Measurements from ENCODE around the gene ANKRD9. TPM values are rescaled to one million over a fixed set of nuclear protein-coding genes. Genes with fewer than 3 reads are reported as not detected.
A peak's percentile ranks its signal among the peaks of the same experiment; 100 is the strongest.

The ANKRD9 gene
- total and polyA plus RNA-seq, 2 of the 13 experiments (the other 11 are each of a cell fraction or from before 2014, with no cell fraction given) = 10.0 to 15.0 TPM

DNA sequence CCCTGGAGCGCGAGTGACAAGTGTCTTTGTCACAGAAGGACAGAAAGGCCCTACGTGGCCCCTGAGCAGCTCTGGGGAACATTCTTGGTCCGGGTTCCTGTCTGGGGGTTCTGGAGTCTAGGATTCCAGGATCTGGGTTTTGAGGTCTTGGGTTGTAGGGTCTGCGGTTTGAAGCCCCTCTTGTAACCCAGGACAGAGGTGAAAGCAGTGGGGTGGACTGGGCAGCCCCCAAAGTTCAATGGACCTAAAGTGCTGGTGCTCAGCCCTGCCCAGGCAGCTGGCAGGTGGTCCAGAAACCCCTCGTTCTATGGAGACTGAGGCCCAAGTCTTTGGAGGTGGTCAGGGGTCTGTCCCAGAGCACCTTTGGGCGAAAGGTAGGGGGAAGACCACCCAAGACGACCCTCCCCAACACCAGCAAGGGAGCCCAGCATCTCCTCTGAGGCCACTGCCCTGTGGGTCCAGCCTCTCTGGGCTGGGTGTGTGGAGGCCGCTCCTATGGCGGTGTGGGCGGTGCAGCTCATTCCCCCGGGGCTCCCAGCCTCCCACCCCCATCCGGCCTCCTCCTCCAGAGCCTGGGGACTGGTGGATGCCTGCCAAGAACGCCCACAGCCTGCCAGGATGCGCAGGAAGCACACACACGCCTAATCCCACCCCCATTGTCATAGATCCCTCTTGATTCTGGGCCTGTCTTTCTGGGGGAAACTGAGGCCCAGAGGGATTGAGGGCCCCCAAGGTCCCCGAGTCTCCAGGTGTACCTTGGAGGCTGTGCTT lies 30.2 kb upstream of the ANKRD9 start (continued):
- TF ChIP-seq XRCC5 (optimal IDR thresholded peaks at IDR 0.05; ENCODE audit: low read length) (no peak), SIN3A (IDR thresholded peaks at IDR 0.05; ENCODE audit: borderline replicate concordance, low read depth, low read length) (no peak; the same call in 1 of the 2 replicates), ZNF776 (CRISPR knock-in tag; IDR thresholded peaks at IDR 0.05) (no peak), ZMYM3 (CRISPR knock-in tag; IDR thresholded peaks at IDR 0.05) (0 out of 2 replicates have a peak, but pooled peaks have one; percentile 31), TSC22D2 (CRISPR knock-in tag; IDR thresholded peaks at IDR 0.05; ENCODE audit: borderline replicate concordance) (no peak), ZNF629 (CRISPR knock-in tag; conservative IDR thresholded peaks at IDR 0.05) (no peak), EEA1 (CRISPR knock-in tag; IDR thresholded peaks at IDR 0.05; ENCODE audit: borderline replicate concordance) (no peak), MXI1 (IDR thresholded peaks at IDR 0.05; ENCODE audit: borderline replicate concordance, low read depth, low read length) (no peak), ZNF556 (CRISPR knock-in tag; IDR thresholded peaks at IDR 0.05; ENCODE audit: borderline replicate concordance) (no peak; the same call in 1 of the 2 replicates), PITX1 (CRISPR knock-in tag; IDR thresholded peaks at IDR 0.05) (peak; percentile 83), AGO2 (optimal IDR thresholded peaks at IDR 0.05; ENCODE audit: low read depth, low read length) (no peak), FOXP1 (IDR thresholded peaks at IDR 0.05) (no peak), FOXP1 (CRISPR knock-in tag; IDR thresholded peaks at IDR 0.05) (no peak), ZNF234 (CRISPR knock-in tag; conservative IDR thresholded peaks at IDR 0.05) (no peak), ZNF33B (CRISPR knock-in tag; IDR thresholded peaks at IDR 0.05) (0 out of 2 replicates have a peak, but pooled peaks have one; percentile 15)
- TF ChIP-seq, protein P1, sequence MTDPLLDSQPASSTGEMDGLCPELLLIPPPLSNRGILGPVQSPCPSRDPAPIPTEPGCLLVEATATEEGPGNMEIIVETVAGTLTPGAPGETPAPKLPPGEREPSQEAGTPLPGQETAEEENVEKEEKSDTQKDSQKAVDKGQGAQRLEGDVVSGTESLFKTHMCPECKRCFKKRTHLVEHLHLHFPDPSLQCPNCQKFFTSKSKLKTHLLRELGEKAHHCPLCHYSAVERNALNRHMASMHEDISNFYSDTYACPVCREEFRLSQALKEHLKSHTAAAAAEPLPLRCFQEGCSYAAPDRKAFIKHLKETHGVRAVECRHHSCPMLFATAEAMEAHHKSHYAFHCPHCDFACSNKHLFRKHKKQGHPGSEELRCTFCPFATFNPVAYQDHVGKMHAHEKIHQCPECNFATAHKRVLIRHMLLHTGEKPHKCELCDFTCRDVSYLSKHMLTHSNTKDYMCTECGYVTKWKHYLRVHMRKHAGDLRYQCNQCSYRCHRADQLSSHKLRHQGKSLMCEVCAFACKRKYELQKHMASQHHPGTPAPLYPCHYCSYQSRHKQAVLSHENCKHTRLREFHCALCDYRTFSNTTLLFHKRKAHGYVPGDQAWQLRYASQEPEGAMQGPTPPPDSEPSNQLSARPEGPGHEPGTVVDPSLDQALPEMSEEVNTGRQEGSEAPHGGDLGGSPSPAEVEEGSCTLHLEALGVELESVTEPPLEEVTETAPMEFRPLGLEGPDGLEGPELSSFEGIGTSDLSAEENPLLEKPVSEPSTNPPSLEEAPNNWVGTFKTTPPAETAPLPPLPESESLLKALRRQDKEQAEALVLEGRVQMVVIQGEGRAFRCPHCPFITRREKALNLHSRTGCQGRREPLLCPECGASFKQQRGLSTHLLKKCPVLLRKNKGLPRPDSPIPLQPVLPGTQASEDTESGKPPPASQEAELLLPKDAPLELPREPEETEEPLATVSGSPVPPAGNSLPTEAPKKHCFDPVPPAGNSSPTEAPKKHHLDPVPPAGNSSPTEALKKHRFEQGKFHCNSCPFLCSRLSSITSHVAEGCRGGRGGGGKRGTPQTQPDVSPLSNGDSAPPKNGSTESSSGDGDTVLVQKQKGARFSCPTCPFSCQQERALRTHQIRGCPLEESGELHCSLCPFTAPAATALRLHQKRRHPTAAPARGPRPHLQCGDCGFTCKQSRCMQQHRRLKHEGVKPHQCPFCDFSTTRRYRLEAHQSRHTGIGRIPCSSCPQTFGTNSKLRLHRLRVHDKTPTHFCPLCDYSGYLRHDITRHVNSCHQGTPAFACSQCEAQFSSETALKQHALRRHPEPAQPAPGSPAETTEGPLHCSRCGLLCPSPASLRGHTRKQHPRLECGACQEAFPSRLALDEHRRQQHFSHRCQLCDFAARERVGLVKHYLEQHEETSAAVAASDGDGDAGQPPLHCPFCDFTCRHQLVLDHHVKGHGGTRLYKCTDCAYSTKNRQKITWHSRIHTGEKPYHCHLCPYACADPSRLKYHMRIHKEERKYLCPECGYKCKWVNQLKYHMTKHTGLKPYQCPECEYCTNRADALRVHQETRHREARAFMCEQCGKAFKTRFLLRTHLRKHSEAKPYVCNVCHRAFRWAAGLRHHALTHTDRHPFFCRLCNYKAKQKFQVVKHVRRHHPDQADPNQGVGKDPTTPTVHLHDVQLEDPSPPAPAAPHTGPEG (CRISPR knock-in tag; IDR thresholded peaks at IDR 0.05) = no peak
- TF ChIP-seq, protein P2, sequence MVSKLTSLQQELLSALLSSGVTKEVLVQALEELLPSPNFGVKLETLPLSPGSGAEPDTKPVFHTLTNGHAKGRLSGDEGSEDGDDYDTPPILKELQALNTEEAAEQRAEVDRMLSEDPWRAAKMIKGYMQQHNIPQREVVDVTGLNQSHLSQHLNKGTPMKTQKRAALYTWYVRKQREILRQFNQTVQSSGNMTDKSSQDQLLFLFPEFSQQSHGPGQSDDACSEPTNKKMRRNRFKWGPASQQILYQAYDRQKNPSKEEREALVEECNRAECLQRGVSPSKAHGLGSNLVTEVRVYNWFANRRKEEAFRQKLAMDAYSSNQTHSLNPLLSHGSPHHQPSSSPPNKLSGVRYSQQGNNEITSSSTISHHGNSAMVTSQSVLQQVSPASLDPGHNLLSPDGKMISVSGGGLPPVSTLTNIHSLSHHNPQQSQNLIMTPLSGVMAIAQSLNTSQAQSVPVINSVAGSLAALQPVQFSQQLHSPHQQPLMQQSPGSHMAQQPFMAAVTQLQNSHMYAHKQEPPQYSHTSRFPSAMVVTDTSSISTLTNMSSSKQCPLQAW (CRISPR knock-in tag; IDR thresholded peaks at IDR 0.05) = no peak
- TF ChIP-seq, protein P3, sequence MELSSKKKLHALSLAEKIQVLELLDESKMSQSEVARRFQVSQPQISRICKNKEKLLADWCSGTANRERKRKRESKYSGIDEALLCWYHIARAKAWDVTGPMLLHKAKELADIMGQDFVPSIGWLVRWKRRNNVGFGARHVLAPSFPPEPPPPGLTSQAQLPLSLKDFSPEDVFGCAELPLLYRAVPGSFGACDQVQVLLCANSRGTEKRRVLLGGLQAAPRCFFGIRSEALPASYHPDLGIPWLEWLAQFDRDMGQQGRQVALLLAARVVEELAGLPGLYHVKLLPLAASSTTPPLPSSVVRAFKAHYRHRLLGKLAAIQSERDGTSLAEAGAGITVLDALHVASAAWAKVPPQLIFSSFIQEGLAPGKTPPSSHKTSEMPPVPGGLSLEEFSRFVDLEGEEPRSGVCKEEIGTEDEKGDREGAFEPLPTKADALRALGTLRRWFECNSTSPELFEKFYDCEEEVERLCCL (CRISPR knock-in tag; IDR thresholded peaks at IDR 0.05; ENCODE audit: borderline replicate concordance) = no peak
